T-helper 22 cell (primary cell): ENCODE results near the gene LARGE1.

Experiments used
- DNase-seq: peaks from one replicate; pipeline ENCODE4 v3.0.0-alpha.2; 2020; ENCODE audit warnings: low read depth

LARGE1 gene

GRCh38 chr22:33819743-33820142 lies 100.5 kb downstream of the LARGE1 start:
- no peak for DNase-seq

GRCh38 chr22:33817512-33818127 lies 102.7 kb downstream of the LARGE1 start:
- DNase-seq = no peak

- DNase-seq = no peak
These were observed 107.8 kb downstream of the LARGE1 start for GRCh38 chr22:33812360-33812977.

DNA sequence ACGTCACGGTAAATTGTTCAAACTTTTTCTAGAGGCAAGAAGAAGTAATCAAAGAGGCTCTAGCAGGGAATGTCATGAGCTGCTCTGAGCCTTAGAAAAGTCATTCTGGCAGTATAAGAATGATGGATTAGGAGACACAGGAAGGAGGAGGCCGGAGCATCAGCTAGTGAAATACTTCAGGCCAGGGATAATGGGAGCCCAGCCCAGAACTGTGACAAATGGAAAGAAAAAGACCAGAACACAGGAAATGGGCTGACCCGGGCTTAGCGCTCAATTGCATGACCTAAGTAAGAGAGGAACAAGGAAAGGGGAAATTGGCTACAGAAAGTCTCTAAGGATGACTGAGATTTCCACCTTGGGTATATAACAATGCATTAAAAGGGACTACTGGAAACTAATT lies 108.6 kb downstream of the LARGE1 start:
- DNase-seq = no peak

GRCh38 chr22:33811208-33811607 lies 109.1 kb downstream of the LARGE1 start:
- no peak for DNase-seq

- DNase-seq = no peak
These were observed 112.8 kb downstream of the LARGE1 start for GRCh38 chr22:33807470-33807869.

DNA sequence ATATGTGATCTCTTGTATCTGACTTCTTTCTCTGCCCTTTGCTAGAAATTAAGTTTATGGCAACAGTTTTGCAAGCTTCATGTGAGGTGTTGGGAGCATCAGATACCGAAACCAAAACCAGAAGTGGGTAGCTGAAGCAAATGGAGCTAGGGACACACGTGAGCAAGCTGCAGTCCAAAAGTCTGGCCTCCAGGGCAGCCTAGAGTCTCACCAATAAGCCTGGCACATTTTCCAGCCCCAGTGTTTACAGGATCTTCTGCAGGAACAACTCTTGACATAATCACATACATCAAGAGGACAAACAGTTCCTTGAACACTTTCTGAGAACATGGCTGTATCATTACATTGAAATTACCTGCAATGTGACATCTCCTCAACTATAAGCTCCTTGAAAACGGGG lies 114.1 kb downstream of the LARGE1 start:
- no peak for DNase-seq

- DNase-seq = no peak
These were observed 116.6 kb downstream of the LARGE1 start for GRCh38 chr22:33803371-33804282.

DNA sequence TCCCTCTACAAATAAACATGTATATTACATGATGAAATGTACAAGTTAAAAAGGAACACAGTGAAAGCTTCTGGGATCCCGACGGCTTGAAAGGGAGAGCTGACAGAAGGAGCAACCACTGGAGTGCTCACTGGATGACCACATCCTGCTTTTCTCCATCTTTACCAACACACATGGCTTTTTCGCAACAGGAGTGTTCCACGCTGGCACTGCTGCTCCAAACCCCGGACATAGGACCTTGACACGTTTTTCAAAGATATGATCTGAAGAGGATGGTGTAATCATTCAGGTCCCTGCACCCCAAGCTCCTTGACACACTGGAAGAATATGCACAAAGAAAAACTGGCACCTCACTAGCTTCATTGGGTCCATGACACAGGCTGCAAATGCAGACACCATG lies 121.9 kb downstream of the LARGE1 start:
- DNase-seq = no peak

- no peak for DNase-seq
These were observed 123.8 kb downstream of the LARGE1 start for GRCh38 chr22:33796494-33796893.

DNA sequence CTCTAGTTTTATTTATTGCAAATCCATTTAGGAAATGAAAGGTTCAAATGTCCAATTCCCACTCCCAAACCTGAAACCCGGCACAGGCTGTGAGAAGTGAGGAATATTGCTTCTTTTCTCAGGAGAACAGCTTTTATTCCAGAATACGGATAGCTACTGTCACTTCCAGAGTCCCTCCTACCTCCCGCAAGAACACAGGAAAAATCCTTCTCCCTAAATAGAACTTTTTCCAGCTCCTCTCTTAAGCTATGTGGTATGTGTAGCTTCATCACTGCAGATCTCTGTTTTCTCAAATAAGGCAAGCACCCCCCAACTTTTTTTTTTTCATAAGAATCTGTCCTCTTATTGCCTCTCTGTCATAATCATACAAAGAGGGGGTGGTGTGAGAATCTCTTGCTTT lies 126.8 kb downstream of the LARGE1 start:
- DNase-seq = no peak

GRCh38 chr22:33792832-33793231 lies 127.4 kb downstream of the LARGE1 start:
- DNase-seq = no peak

DNA sequence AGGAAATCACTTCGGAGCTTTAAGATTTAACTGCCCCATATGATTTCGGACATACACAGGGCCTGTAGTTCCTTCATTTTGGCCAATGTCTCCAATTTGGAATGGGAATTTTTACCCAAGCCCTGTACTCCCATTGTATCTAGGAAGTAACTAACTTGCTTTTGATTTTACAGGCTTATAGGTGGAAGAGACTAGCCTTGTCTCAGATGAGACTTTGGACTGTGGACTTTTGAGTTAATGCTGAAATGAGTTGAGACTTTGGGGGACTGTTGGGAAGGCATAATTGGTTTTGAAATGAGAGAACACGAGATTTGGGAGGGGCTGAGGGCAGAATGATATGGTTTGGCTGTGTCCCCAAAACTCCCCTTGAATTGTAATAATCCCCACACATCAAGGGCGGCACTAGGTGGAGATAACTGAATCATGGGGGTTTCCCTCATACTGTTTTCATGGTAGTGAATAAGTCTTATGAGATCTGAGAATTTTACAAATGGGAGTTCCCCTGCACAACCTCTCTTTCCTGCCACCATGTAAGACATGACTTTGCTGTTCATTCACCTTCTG lies 130.5 kb downstream of the LARGE1 start:
- no peak for DNase-seq

- no peak for DNase-seq
These were observed 131.3 kb downstream of the LARGE1 start for GRCh38 chr22:33788927-33789326.

DNA sequence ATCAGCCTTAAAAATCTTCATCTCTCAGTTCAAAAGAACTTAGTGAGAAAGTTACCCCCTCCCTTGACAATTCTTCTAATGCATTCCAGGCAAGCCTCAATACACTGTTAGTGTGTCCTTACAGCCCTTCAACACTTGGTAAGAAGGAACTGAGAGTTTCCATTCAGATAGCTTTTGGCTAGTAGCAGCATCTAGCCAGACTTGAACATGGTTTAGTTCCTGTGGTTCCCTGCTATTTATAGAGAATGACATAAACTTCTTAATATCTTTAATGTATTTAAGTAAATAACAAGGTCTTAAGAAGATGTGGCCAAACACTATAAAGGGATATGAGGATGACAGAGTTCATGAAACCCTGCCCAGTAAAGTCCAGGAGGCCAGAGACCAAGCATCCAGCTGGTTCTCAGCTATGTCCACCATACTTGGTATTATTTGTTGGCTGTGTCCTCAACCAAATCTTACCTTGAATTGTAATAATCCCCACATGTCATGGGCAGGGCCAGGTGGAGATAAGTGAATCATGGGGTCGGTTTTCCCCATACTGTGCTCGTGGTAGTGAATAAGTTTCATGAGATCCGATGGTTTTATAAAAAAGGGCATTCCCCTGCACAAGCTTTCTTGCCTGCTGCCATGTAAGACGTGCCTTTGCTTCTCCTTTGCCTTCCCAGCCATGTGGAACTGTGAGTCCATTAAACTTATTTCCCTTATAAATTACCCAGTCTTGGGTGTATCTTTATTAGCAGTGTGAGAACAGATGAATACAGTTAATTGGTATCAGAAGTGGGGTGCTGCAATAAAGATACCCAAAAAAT lies 132.4 kb downstream of the LARGE1 start:
- no peak for DNase-seq

- DNase-seq = no peak
These were observed 134.1 kb downstream of the LARGE1 start for GRCh38 chr22:33786149-33786548.

DNA sequence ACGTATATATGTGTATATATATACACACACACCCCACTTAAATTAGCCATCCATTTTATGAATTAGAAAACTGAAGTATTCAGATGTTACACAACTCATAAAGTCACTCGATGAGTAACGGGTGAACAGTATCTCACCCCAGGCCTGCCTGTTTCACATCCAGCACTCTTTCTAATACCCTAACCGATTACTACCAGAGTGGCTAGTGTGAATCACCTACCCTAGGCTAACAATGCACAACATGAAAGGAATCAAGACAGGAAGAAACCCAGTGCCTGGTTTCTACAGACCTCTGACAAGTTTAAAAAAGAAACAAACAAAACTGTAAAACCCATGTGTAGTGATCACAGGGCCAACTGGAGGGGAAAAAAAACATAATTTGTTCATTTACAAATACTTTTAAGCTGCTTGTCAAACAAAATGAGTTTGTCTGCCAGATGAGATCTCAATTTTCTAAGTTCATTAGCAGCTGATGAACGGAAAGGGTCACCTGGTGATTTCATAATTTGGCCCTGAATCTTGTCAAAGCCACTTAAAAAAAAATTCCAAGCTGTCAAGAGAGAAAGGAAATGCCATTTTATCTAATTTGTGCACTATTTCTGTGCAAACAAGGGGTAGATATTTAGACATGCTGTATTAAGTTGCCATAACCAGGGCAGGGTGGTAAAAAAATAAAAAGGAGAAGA lies 134.8 kb downstream of the LARGE1 start:
- DNase-seq = no peak

DNA sequence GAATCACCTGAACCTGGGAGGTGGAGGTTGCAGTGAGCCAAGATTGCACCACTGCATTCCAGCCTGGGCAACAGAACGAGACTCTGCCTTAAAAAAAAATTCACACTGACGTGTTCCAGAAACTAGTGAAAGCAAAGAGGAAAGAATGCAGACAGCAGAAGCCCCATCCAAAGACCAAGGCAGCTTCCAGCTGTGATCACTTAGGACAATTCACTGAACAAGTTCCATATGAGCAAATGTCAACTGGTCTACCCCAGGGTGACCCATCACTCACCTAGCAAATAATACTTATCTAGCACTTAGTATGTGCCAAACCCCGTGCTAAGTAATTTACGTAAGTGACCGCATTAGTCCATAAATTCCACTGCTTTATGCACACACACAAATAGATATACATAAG lies 138.9 kb downstream of the LARGE1 start:
- DNase-seq = no peak

GRCh38 chr22:33780531-33781136 lies 139.6 kb downstream of the LARGE1 start:
- DNase-seq = no peak

DNA sequence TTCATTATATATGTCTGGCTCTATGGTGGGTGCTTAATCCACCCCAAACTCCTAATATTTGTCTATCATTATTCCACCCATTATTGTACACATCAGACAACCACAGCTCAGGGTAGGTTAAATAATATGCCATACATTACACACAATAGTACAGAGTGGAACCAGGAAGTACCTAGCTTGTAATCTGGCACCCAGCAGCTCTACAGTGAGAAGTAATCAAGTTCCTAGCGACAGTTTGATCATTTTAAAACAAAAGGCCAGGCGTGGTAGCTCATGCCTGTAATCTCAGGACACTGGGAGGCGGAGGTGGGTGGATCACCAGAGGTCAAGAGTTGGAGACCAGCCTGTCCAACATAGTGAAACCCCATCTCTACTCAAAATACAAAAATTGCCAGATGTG lies 141.0 kb downstream of the LARGE1 start:
- no peak for DNase-seq

GRCh38 chr22:33776491-33776890 lies 143.8 kb downstream of the LARGE1 start:
- DNase-seq = no peak
